ENCODE data around the gene CEP192.

DNA sequence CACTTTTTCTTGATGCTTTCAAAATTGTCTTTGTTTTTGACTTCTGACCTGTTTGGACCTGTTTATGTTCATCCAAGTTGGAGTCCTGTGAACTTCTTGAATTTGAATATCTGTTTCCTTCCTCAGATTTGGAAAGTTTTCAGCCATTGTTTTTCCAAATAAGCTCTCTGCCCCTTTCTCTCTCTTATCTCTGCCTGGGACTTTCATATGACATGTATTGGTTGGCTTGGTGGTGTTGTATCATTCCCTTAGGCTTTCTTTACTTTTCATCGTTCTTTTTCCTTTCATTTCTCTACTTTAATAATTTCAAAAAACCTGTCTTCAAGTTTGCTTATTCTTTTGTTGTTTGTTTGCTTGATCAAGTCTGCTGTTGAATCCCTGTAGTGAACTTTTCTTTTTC lies 167.3 kb downstream of the CEP192 start:
- TF ChIP-seq, protein P1, sequence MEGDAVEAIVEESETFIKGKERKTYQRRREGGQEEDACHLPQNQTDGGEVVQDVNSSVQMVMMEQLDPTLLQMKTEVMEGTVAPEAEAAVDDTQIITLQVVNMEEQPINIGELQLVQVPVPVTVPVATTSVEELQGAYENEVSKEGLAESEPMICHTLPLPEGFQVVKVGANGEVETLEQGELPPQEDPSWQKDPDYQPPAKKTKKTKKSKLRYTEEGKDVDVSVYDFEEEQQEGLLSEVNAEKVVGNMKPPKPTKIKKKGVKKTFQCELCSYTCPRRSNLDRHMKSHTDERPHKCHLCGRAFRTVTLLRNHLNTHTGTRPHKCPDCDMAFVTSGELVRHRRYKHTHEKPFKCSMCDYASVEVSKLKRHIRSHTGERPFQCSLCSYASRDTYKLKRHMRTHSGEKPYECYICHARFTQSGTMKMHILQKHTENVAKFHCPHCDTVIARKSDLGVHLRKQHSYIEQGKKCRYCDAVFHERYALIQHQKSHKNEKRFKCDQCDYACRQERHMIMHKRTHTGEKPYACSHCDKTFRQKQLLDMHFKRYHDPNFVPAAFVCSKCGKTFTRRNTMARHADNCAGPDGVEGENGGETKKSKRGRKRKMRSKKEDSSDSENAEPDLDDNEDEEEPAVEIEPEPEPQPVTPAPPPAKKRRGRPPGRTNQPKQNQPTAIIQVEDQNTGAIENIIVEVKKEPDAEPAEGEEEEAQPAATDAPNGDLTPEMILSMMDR (optimal IDR thresholded peaks at IDR 0.05 in 1 of 3, IDR thresholded peaks at IDR 0.05 in 1 of 3, conservative IDR thresholded peaks at IDR 0.05 in 1 of 3; ENCODE audit: extremely low read depth in 1 of 3, insufficient read depth in 2 of 3, low read length in 3 of 3): no peak
- no peak for TF ChIP-seq EZH2 (IDR thresholded peaks at IDR 0.05; ENCODE audit: low read length)

Measured in keratinocyte (primary cell).